ENCODE results near the gene C3orf18. TPM values are rescaled to one million over a fixed set of nuclear protein-coding genes. Genes with fewer than 3 reads are reported as not detected.

C3orf18 gene
- total RNA-seq, 4 donors from 2014 or later, result 12.6 to 27.4 (median 15.4) TPM

DNA sequence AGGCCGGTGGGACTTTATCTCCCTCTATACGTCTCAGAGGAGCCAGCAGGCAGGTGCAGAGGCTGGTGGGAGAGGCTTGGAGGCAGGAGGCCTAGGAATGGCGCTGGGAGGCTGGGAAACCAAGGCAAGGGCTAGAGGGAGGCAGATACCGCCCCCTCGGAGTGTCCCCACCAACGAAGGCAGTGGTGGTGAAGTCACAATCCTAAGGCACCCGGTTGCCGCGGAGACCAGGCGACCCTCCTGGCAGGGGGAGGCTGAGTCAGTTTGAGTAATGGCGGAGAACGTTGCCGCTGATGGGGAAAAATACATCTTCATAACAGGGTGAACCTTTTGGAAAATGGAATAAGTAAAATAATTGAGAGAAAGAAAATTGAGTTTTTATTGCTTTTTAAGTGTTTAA lies 34.2 kb downstream of the C3orf18 start:
- no peaks in the 10 kb centered on the region for H3K4me1 ChIP-seq
- ATAC-seq (no peak), DNase-seq (no peak)
- peaks cover 0 to 2% (median 0%) of the 10 kb centered on the region in 3 donors for H3K27me3 ChIP-seq
- in situ Hi-C loops (cut with MboI; ENCODE audit: low sequenced_read_pairs in 4 of 4), result loop anchor here in 2 of 4 donors (10.0 to 25.0 kb wide), 2 partner anchors 99 to 171 kb away; partner anchors contain the start of genes CYB561D2 (in 1 of the 2), NPRL2 (in 1 of the 2) and TMEM115 (in 1 of the 2)
- intact Hi-C loops (cut with DNase I; ENCODE audit: low total_unique reads), result no loop called here
- H3K4me3 ChIP-seq, result no peak overlapping the region
- H3K36me3 ChIP-seq, result no peaks in the 10 kb centered on the region
- TF ChIP-seq POLR2A (IDR thresholded peaks at IDR 0.05), result no peak
- TF ChIP-seq, protein P1, sequence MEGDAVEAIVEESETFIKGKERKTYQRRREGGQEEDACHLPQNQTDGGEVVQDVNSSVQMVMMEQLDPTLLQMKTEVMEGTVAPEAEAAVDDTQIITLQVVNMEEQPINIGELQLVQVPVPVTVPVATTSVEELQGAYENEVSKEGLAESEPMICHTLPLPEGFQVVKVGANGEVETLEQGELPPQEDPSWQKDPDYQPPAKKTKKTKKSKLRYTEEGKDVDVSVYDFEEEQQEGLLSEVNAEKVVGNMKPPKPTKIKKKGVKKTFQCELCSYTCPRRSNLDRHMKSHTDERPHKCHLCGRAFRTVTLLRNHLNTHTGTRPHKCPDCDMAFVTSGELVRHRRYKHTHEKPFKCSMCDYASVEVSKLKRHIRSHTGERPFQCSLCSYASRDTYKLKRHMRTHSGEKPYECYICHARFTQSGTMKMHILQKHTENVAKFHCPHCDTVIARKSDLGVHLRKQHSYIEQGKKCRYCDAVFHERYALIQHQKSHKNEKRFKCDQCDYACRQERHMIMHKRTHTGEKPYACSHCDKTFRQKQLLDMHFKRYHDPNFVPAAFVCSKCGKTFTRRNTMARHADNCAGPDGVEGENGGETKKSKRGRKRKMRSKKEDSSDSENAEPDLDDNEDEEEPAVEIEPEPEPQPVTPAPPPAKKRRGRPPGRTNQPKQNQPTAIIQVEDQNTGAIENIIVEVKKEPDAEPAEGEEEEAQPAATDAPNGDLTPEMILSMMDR (IDR thresholded peaks at IDR 0.05 in 4 of 5, conservative IDR thresholded peaks at IDR 0.05 in 1 of 5), result no peak
- H3K9me3 ChIP-seq, result no peaks in the 10 kb centered on the region
- H3K27ac ChIP-seq, result no peak overlapping the region

DNA sequence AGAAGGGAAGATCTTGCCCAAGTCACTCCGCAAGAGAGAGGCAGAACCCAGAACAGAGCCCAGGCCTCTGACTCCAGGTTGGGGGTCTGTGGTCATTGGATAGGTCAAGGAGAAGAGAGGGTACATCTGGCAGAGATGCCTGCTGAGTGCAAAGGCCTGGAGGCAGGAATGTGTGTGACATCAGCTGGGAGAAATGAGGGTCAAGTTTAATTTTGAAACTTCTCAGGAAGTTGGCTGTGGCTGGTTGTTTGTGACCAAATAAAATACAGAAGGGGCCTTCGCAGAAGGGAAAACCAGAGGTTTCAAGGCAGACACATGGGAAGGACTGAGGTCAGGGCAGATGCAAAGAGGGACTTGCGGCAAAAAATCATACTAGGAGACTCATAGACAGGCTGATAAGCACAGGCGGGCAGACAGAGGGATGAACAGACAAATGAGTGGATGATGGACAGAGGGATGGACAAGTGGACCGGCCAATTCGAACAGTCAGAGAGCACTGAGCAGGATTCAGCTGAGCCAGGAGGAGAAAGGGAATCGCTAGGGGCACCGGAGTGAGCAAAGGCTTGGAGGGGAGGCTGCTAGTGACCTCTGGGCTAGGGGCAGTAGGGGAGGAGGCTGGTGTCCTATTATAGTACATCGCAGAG lies 35.4 kb downstream of the C3orf18 start:
- no peak for TF ChIP-seq POLR2A (IDR thresholded peaks at IDR 0.05)
- TF ChIP-seq, protein P1 (IDR thresholded peaks at IDR 0.05 in 4 of 5, conservative IDR thresholded peaks at IDR 0.05 in 1 of 5), result no peak
- ATAC-seq, result no peak
- Histone ChIP-seq H3K4me1 (no peaks in the 10 kb centered on the region), H3K9me3 (no peaks in the 10 kb centered on the region), H3K4me3 (no peak overlapping the region), H3K36me3 (no peaks in the 10 kb centered on the region), H3K27ac (peak overlapping the region in 1 of 4 donors; percentile 31), H3K27me3 (peaks cover 0 to 2% (median 0%) of the 10 kb centered on the region in 3 donors)
- in situ Hi-C loops (cut with MboI; ENCODE audit: low sequenced_read_pairs in 4 of 4) (loop anchor here in 2 of 4 donors (10.0 to 25.0 kb wide), 2 partner anchors 97 to 170 kb away; partner anchors contain the start of genes CYB561D2 (in 1 of the 2), NPRL2 (in 1 of the 2) and TMEM115 (in 1 of the 2)), intact Hi-C loops (cut with DNase I; ENCODE audit: low total_unique reads) (no loop called here)
- DNase-seq, result no peak

- in situ Hi-C loops (cut with MboI; ENCODE audit: low sequenced_read_pairs in 4 of 4), result loop anchor here in 2 of 4 donors (10.0 to 25.0 kb wide), 2 partner anchors 96 to 169 kb away; partner anchors contain the start of genes CYB561D2 (in 1 of the 2), NPRL2 (in 1 of the 2) and TMEM115 (in 1 of the 2)
- intact Hi-C loops (cut with DNase I; ENCODE audit: low total_unique reads), result no loop called here
Observed at GRCh38 chr3:50531201-50531600, 36.3 kb downstream of the C3orf18 start.

GRCh38 chr3:50530001-50530970 lies 37.3 kb downstream of the C3orf18 start:
- no peak for ATAC-seq
- in situ Hi-C loops (cut with MboI; ENCODE audit: low sequenced_read_pairs in 4 of 4), result loop anchor here in 2 of 4 donors (10.0 to 25.0 kb wide), 2 partner anchors 95 to 168 kb away; partner anchors contain the start of genes CYB561D2 (in 1 of the 2), NPRL2 (in 1 of the 2) and TMEM115 (in 1 of the 2)
- Histone ChIP-seq H3K36me3 (no peaks in the 10 kb centered on the region), H3K4me1 (no peaks in the 10 kb centered on the region), H3K9me3 (no peaks in the 10 kb centered on the region), H3K27me3 (peaks cover 0 to 2% (median 0%) of the 10 kb centered on the region in 3 donors), H3K4me3 (no peak overlapping the region), H3K27ac (no peak overlapping the region)
- TF ChIP-seq, protein P1 (IDR thresholded peaks at IDR 0.05 in 4 of 5, conservative IDR thresholded peaks at IDR 0.05 in 1 of 5), result no peak
- TF ChIP-seq POLR2A (IDR thresholded peaks at IDR 0.05), result no peak
- intact Hi-C loops (cut with DNase I; ENCODE audit: low total_unique reads), result no loop called here
- no peak for DNase-seq

More at GRCh38 chr3:50531201-50531600, 36.3 kb downstream of the C3orf18 start:
- H3K27ac ChIP-seq, result no peak overlapping the region
- ATAC-seq (no peak), DNase-seq (no peak)
- H3K4me3 ChIP-seq, result no peak overlapping the region
- no peaks in the 10 kb centered on the region for H3K36me3 ChIP-seq
- H3K27me3 ChIP-seq, result peaks cover 0 to 2% (median 0%) of the 10 kb centered on the region in 3 donors
- TF ChIP-seq POLR2A (IDR thresholded peaks at IDR 0.05), result no peak
- TF ChIP-seq, protein P1 (IDR thresholded peaks at IDR 0.05 in 4 of 5, conservative IDR thresholded peaks at IDR 0.05 in 1 of 5), result no peak
- H3K9me3 ChIP-seq, result no peaks in the 10 kb centered on the region
- no peaks in the 10 kb centered on the region for H3K4me1 ChIP-seq
